DOHH2 (cell line): ENCODE results near the gene ZNF536.

Experiments
- H3F3A ChIP-seq: fragments of 200-600 bp; sonication (generic), shearing (Covaris generic); 2 replicates; pipeline ENCODE4 v1.6.0; 2016; ENCODE audit warnings: antibody characterized with exemption, mild to moderate bottlenecking; ENCODE audit not compliant: control insufficient read depth, insufficient read depth
- H3K27ac ChIP-seq: fragments of 200-600 bp; sonication (generic); 2 replicates; pipeline ENCODE4 v1.5.1; 2014; ENCODE audit warnings: low read depth, mild to moderate bottlenecking, low read length, moderate library complexity
- H3K27me3 ChIP-seq: fragments of 200-600 bp; sonication (generic); 2 replicates; pipeline ENCODE4 v1.6.1; 2014; ENCODE audit warnings: mild to moderate bottlenecking, low read length, mixed read lengths; ENCODE audit not compliant: control insufficient read depth
- H3K36me3 ChIP-seq: fragments of 200-600 bp; sonication (generic); 2 replicates; pipeline ENCODE4 v1.6.1; 2014; ENCODE audit warnings: mild to moderate bottlenecking, low read length, moderate library complexity, mixed read lengths; ENCODE audit not compliant: control insufficient read depth
- H3K4me1 ChIP-seq: fragments of 200-600 bp; sonication (generic); 2 replicates; pipeline ENCODE4 v1.6.1; 2014; ENCODE audit warnings: mild to moderate bottlenecking, low read length, mixed read lengths; ENCODE audit not compliant: control insufficient read depth
- H3K4me2 ChIP-seq: fragments of 200-600 bp; sonication (generic); 2 replicates; pipeline ENCODE4 v1.6.0; 2014; ENCODE audit warnings: mild to moderate bottlenecking, low read length, moderate library complexity
- H3K4me3 ChIP-seq: fragments of 200-600 bp; sonication (generic); 2 replicates; pipeline ENCODE4 v1.5.1; 2014; ENCODE audit warnings: mild to moderate bottlenecking, low read length, mixed read lengths
- H3K79me2 ChIP-seq: fragments of 200-600 bp; sonication (generic); 2 replicates; pipeline ENCODE4 v1.6.1; 2014; ENCODE audit warnings: mild to moderate bottlenecking, low read length, mixed read lengths; ENCODE audit not compliant: control insufficient read depth
- H3K9me2 ChIP-seq: fragments of 200-600 bp; sonication (generic); replicated peaks from 2 replicates; pipeline ENCODE4 v1.6.1; 2014; ENCODE audit warnings: mild to moderate bottlenecking, low read length, mixed read lengths; ENCODE audit not compliant: control insufficient read depth
- H3K9me3 ChIP-seq: fragments of 200-600 bp; sonication (generic); 2 replicates; pipeline ENCODE4 v1.6.1; 2014; ENCODE audit warnings: antibody characterized with exemption, low read length, mixed read lengths; ENCODE audit not compliant: control insufficient read depth, insufficient read depth
- H4K20me1 ChIP-seq: fragments of 200-600 bp; sonication (generic); 2 replicates; pipeline ENCODE4 v1.6.0; 2014; ENCODE audit warnings: low read depth, mild to moderate bottlenecking, antibody characterized with exemption, low read length, moderate library complexity; ENCODE audit not compliant: control insufficient read depth, insufficient read depth
- EZH2phosphoT487 ChIP-seq: fragments of 200-600 bp; sonication (generic); IDR thresholded peaks from 2 replicates; pipeline ENCODE4 v1.6.1; 2017; ENCODE audit warnings: borderline replicate concordance, mild to moderate bottlenecking, antibody characterized with exemption, low read length, moderate library complexity, mixed read lengths
- TF ChIP-seq, protein P1 (sequence below): fragments of 200-600 bp; sonication (generic); IDR thresholded peaks from one replicate; pipeline ENCODE4 v1.5.1; 2014; ENCODE audit warnings: antibody characterized with exemption, mild to moderate bottlenecking, low read depth, low read length; ENCODE audit not compliant: poor library complexity, severe bottlenecking

The ZNF536 gene

DNA sequence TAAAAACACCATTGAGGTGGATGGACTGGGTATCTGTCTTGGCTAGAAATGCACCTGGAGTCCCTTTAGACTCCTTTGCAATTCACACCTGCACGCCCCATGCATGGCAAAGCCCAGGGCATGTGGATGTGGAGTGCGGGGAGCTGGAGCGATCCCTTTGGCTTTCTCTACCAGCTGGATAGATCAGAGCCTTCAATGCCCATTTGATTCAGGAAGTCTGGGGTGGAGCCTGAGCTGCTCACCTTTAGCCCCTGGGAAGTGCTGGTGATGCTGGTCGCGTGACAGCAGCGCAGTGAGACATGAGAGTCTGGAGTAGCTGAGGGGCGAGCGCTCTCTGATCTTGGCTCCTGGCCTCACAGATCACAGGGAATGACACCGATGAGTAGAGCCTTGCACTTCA is 4.8 kb upstream of the ZNF536 start:
- H3K4me3 ChIP-seq: no peak overlapping the region
- no peak for TF ChIP-seq EZH2phosphoT487
- TF ChIP-seq, protein P1, sequence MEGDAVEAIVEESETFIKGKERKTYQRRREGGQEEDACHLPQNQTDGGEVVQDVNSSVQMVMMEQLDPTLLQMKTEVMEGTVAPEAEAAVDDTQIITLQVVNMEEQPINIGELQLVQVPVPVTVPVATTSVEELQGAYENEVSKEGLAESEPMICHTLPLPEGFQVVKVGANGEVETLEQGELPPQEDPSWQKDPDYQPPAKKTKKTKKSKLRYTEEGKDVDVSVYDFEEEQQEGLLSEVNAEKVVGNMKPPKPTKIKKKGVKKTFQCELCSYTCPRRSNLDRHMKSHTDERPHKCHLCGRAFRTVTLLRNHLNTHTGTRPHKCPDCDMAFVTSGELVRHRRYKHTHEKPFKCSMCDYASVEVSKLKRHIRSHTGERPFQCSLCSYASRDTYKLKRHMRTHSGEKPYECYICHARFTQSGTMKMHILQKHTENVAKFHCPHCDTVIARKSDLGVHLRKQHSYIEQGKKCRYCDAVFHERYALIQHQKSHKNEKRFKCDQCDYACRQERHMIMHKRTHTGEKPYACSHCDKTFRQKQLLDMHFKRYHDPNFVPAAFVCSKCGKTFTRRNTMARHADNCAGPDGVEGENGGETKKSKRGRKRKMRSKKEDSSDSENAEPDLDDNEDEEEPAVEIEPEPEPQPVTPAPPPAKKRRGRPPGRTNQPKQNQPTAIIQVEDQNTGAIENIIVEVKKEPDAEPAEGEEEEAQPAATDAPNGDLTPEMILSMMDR: no peak
- no peaks in the 10 kb centered on the region for H3K36me3 ChIP-seq
- H3F3A ChIP-seq: no peaks in the 10 kb centered on the region
- H3K9me3 ChIP-seq: no peaks in the 10 kb centered on the region
- no peak overlapping the region for H3K4me2 ChIP-seq
- no peaks in the 10 kb centered on the region for H3K9me2 ChIP-seq
- no peaks in the 10 kb centered on the region for H3K27me3 ChIP-seq
- no peaks in the 10 kb centered on the region for H3K79me2 ChIP-seq
- H4K20me1 ChIP-seq: no peaks in the 10 kb centered on the region
- H3K4me1 ChIP-seq: no peaks in the 10 kb centered on the region
- H3K27ac ChIP-seq: no peak overlapping the region

DNA sequence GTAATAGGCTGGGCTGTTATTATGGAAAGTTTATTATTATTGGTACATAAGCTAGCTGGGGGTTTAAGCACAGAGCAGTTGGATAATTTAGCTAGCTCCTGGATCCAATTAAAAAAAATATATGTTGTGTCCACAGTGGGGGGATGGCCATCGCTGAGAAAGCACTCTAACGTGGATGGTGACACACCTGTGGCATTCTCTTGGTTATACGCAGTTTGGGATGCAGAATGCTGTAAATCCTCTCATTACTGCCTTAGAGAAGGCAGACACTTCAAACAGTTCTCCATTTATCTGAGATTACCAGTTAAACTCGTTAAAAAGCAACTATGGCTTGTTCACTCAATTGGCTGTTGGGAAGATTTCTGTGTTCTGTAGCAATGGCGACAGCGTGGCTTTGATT is 2.4 kb upstream of the ZNF536 start:
- Histone ChIP-seq H3K27ac (no peak overlapping the region), H3K4me1 (no peaks in the 10 kb centered on the region), H3K4me2 (no peak overlapping the region), H3K9me3 (no peaks in the 10 kb centered on the region), H3K27me3 (no peaks in the 10 kb centered on the region), H3K79me2 (no peaks in the 10 kb centered on the region), H3K4me3 (no peak overlapping the region), H3F3A (no peaks in the 10 kb centered on the region), H3K36me3 (no peaks in the 10 kb centered on the region), H3K9me2 (no peaks in the 10 kb centered on the region), H4K20me1 (no peaks in the 10 kb centered on the region)
- no peak for TF ChIP-seq EZH2phosphoT487
- TF ChIP-seq, protein P1: no peak

DNA sequence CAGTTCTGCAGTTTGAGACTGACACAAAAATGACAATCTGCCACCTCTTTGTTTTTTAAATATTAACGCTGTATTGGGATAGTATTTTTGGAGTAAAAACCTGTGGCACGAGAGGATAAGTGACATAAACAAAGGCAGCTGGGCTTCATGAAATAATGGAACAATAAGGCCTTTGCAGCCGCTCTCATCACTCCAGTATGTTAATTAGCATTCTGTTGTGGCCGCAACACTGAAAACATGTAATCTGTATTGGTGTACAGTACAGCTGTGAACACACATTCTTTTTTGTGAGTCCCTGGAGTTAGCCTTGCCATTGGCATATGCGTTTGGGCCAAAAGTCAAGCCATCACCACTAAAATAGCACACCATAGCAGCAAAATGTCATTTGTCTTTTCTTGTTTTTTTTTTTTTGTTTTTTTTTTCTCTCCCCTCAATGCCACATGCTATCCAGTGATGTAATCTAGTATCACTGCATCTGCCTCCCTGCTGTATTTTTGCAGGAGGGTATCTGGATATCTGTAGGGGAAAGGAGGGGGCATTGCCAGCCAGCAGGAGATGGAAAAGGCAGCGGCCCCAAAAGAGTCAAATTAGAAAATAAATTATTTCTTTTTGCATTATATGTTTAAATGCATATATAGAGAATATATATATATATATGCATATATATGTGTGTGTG is 885 bp upstream of the ZNF536 start:
- no peaks in the 10 kb centered on the region for H4K20me1 ChIP-seq
- H3K27me3 ChIP-seq: no peaks in the 10 kb centered on the region
- H3K4me1 ChIP-seq: no peaks in the 10 kb centered on the region
- H3K79me2 ChIP-seq: no peaks in the 10 kb centered on the region
- H3K9me2 ChIP-seq: no peaks in the 10 kb centered on the region
- no peak overlapping the region for H3K27ac ChIP-seq
- H3K36me3 ChIP-seq: no peaks in the 10 kb centered on the region
- no peak overlapping the region for H3K4me2 ChIP-seq
- H3F3A ChIP-seq: no peaks in the 10 kb centered on the region
- no peak overlapping the region for H3K4me3 ChIP-seq
- no peaks in the 10 kb centered on the region for H3K9me3 ChIP-seq
- no peak for TF ChIP-seq EZH2phosphoT487
- TF ChIP-seq, protein P1: no peak
